MM.1S (cell line): Measurements from ENCODE around the gene EFHD2.

Source experiments
- CTCF ChIP-seq: fragments of 300-600 bp; sonication (generic); IDR thresholded peaks from 2 replicates; pipeline ENCODE4 v1.5.1; 2016; ENCODE audit warnings: antibody characterized with exemption, low read length, mixed read lengths
- EZH2 ChIP-seq: fragments of 300-600 bp; sonication (generic); optimal IDR thresholded peaks from 2 replicates; pipeline ENCODE3; 2017; ENCODE audit warnings: low read depth, mild to moderate bottlenecking, antibody characterized with exemption, low read length, mixed read lengths
- EZH2phosphoT487 ChIP-seq: fragments of 300-600 bp; sonication (generic); IDR thresholded peaks from 2 replicates; pipeline ENCODE4 v1.6.1; 2018; ENCODE audit warnings: antibody characterized with exemption, low read length

GRCh38 chr1:15420853-15421465, 11.3 kb downstream of the EFHD2 start:
- TF ChIP-seq CTCF (peak; percentile 16; the same call in 1 of the 2 replicates), EZH2 (no peak), EZH2phosphoT487 (no peak)
